ENCODE data around the gene OR5K1. TPM values are rescaled to one million over a fixed set of nuclear protein-coding genes. Genes with fewer than 3 reads are reported as not detected.

The OR5K1 gene
- total and polyA plus RNA-seq, 2 of the 4 experiments (the other 2 are of a cell fraction), result not detected

- Histone ChIP-seq H3K14ac (replicated peaks; ENCODE audit: low read depth, low read length) (no peak within 1 kb of the TSS), H3K27me3 (ENCODE audit: control insufficient read depth, insufficient read depth, low read length) (no peaks in the 10 kb centered on the region), H3K4me1 (ENCODE audit: control insufficient read depth, insufficient read depth, low read length) (no peaks in the 10 kb centered on the region), H3K4ac (ENCODE audit: low read depth, low read length) (no peak within 1 kb of the TSS), H3K79me1 (ENCODE audit: low read depth in 1 of 2, low read length in 2 of 2) (no peaks in the 10 kb centered on the region), H2AK5ac (ENCODE audit: low read depth, low read length) (no peak within 1 kb of the TSS), H3K9ac (ENCODE audit: low read depth, low read length) (no peak within 1 kb of the TSS), H3K23ac (ENCODE audit: low read depth, low read length) (no peak within 1 kb of the TSS), H3K56ac (ENCODE audit: extremely low read depth, insufficient read depth, low read length) (no peak within 1 kb of the TSS), H4K8ac (ENCODE audit: low read depth in 2 of 2, low read length in 2 of 2) (no peak within 1 kb of the TSS), H3K27ac (ENCODE audit: insufficient read depth, low read length) (no peak within 1 kb of the TSS), H4K91ac (ENCODE audit: insufficient read depth, low read depth, low read length) (no peak within 1 kb of the TSS), H2BK5ac (ENCODE audit: low read depth, low read length, poor library complexity, severe bottlenecking) (no peak within 1 kb of the TSS), H2BK20ac (ENCODE audit: low read depth, low read length) (no peak within 1 kb of the TSS), H3K4me2 (ENCODE audit: low read depth, low read length) (no peak within 1 kb of the TSS), H3K9me1 (ENCODE audit: insufficient read depth, low read length) (no peaks in the 10 kb centered on the region), H3K18ac (ENCODE audit: low read depth, low read length) (no peak within 1 kb of the TSS), H2BK120ac (ENCODE audit: low read depth, low read length) (no peak within 1 kb of the TSS), H2AK9ac (replicated peaks; ENCODE audit: low read depth, low read length, poor library complexity) (no peak within 1 kb of the TSS), H3K4me3 (ENCODE audit: insufficient read depth, low read depth, low read length) (no peak within 1 kb of the TSS), H4K5ac (ENCODE audit: low read depth, low read length) (no peak within 1 kb of the TSS), H3K9me3 (ENCODE audit: control insufficient read depth, insufficient read depth, low read length) (no peaks in the 10 kb centered on the region), H2BK15ac (ENCODE audit: low read depth, low read length) (no peak within 1 kb of the TSS), H4K20me1 (ENCODE audit: insufficient read depth, low read length) (no peaks in the 10 kb centered on the region), H3K36me3 (ENCODE audit: control insufficient read depth, insufficient read depth, low read length) (no peaks in the 10 kb centered on the region), H2AFZ (replicated peaks; ENCODE audit: low read length, poor library complexity) (no peak within 1 kb of the TSS)
- dilution Hi-C loops (cut with HindIII; ENCODE audit: low sequenced_read_pairs, unreplicated experiment) (no loop called here), in situ Hi-C loops (cut with MboI; ENCODE audit: low sequenced_read_pairs) (no loop called here), intact Hi-C loops (cut with micrococcal nuclease) (no loop called here)
- ATAC-seq (ENCODE audit: low read depth) (no peak), DNase-seq (no peak)
- TF ChIP-seq NFE2L2 (IDR thresholded peaks at IDR 0.05; ENCODE audit: low read depth, low read length) (no peak), MXI1 (IDR thresholded peaks at IDR 0.05; ENCODE audit: borderline replicate concordance, low read depth, low read length) (no peak), CEBPB (IDR thresholded peaks at IDR 0.05; ENCODE audit: low read depth, low read length) (no peak), RAD21 (IDR thresholded peaks at IDR 0.05; ENCODE audit: low read length) (no peak), CHD1 (IDR thresholded peaks at IDR 0.05; ENCODE audit: low read depth, low read length) (no peak), SMC3 (IDR thresholded peaks at IDR 0.05; ENCODE audit: low read depth, low read length) (no peak), USF2 (IDR thresholded peaks at IDR 0.05; ENCODE audit: low read depth, low read length) (no peak), MAFK (IDR thresholded peaks at IDR 0.05; ENCODE audit: low read depth, low read length) (no peak), RFX5 (IDR thresholded peaks at IDR 0.05; ENCODE audit: low read depth, low read length) (no peak), FOS (IDR thresholded peaks at IDR 0.05; ENCODE audit: low read depth, low read length) (no peak), BHLHE40 (IDR thresholded peaks at IDR 0.05; ENCODE audit: low read depth, low read length) (no peak), RCOR1 (IDR thresholded peaks at IDR 0.05; ENCODE audit: insufficient replicate concordance, low read length) (no peak), POLR2A (IDR thresholded peaks at IDR 0.05; ENCODE audit: low read depth, low read length) (no peak), MAZ (IDR thresholded peaks at IDR 0.05; ENCODE audit: borderline replicate concordance, low read depth, low read length) (no peak)
- TF ChIP-seq, protein P1, sequence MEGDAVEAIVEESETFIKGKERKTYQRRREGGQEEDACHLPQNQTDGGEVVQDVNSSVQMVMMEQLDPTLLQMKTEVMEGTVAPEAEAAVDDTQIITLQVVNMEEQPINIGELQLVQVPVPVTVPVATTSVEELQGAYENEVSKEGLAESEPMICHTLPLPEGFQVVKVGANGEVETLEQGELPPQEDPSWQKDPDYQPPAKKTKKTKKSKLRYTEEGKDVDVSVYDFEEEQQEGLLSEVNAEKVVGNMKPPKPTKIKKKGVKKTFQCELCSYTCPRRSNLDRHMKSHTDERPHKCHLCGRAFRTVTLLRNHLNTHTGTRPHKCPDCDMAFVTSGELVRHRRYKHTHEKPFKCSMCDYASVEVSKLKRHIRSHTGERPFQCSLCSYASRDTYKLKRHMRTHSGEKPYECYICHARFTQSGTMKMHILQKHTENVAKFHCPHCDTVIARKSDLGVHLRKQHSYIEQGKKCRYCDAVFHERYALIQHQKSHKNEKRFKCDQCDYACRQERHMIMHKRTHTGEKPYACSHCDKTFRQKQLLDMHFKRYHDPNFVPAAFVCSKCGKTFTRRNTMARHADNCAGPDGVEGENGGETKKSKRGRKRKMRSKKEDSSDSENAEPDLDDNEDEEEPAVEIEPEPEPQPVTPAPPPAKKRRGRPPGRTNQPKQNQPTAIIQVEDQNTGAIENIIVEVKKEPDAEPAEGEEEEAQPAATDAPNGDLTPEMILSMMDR (conservative IDR thresholded peaks at IDR 0.05; ENCODE audit: low read depth, low read length), result no peak
- TF ChIP-seq, protein P2, sequence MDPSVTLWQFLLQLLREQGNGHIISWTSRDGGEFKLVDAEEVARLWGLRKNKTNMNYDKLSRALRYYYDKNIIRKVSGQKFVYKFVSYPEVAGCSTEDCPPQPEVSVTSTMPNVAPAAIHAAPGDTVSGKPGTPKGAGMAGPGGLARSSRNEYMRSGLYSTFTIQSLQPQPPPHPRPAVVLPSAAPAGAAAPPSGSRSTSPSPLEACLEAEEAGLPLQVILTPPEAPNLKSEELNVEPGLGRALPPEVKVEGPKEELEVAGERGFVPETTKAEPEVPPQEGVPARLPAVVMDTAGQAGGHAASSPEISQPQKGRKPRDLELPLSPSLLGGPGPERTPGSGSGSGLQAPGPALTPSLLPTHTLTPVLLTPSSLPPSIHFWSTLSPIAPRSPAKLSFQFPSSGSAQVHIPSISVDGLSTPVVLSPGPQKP (IDR thresholded peaks at IDR 0.05; ENCODE audit: borderline replicate concordance, low read depth, low read length), result no peak
- CTCF ChIA-PET, result no interaction called here
- BruUV-seq (replicated peaks), result no TSS peak
- WGBS, 2 experiments (ENCODE audit: extremely low coverage in 2 of 2, insufficient read length in 1 of 2), result no CpG with 5 or more reads among the region's 2 CpGs
- POLR2A ChIA-PET (ENCODE audit: unreplicated experiment), result no interaction called here
These were observed 34.4 kb downstream of the OR5K1 start, which contains the start of gene OR5K2 for GRCh38 chr3:98497381-98497780. TSS of gene OR5K2 (plus strand) at chr3:98497681. CDS start at chr3:98497681, 0 bp downstream.
